Peyer's patch (tissue), 4 donors: ENCODE results near the gene SUMO4.

ENCODE experiments used
- POLR2A ChIP-seq, 2 donors: fragments of 450-650 bp; IDR thresholded peaks; one replicate each; pipeline ENCODE4 v1.5.1; 2017; ENCODE audit warnings: antibody characterized with exemption in 2 of 2, mild to moderate bottlenecking in 2 of 2, moderate library complexity in 2 of 2
- TF ChIP-seq, protein P1 (sequence below), 6 experiments: fragments of 450-650 bp in 4 of 6; fragments of 200-600 bp in 2 of 6; sonication (generic) in 1 of 6; IDR thresholded peaks; one replicate each; pipeline ENCODE4 v1.5.1; 2017 to 2019; ENCODE audit warnings: antibody characterized with exemption in 6 of 6, mild to moderate bottlenecking in 3 of 6, moderate library complexity in 1 of 6

DNA sequence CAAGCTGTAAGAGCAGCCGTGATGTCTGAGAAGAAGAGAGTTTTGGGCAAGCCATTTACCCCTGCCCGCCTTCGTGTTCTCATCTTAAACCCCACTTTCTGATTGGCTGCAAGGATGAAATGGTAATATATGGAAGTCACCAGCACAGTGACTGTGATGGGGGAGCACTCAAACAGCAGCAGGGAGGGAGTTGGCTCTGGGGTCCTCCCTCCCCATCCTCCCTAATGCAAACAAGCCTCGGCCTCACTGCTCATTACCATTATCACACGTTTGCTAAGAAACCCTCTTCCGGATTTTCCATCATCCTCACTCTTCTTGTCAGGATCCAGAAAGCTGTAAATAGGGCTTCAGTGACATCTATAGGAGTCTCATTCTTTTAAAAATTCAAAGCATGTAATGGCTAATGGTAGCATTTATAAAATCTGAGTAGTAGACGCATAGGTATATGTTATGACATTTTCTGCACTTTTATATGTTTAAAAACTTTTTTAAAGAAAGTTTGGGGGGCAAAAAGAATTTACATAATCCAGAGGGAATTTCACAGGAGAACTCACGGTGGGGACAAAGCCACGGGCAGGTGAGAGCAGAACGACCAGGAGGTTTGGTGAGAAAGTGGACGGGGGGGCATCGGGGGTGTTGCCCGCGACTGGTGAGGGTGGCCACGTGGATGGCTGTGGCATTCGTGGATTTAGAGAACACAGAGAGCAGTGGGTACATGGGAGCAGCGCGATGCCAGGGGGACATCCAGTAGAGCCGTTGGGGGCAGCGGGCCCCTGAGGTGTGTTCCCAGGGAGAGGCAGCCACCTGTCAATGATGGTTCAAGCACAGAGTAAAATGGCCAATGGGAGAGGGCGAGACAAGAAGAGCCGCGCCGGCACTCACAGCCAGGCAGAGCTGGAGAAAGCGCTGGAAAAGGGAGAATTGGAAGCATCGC lies 29.6 kb downstream of the SUMO4 start:
- TF ChIP-seq, protein P1, sequence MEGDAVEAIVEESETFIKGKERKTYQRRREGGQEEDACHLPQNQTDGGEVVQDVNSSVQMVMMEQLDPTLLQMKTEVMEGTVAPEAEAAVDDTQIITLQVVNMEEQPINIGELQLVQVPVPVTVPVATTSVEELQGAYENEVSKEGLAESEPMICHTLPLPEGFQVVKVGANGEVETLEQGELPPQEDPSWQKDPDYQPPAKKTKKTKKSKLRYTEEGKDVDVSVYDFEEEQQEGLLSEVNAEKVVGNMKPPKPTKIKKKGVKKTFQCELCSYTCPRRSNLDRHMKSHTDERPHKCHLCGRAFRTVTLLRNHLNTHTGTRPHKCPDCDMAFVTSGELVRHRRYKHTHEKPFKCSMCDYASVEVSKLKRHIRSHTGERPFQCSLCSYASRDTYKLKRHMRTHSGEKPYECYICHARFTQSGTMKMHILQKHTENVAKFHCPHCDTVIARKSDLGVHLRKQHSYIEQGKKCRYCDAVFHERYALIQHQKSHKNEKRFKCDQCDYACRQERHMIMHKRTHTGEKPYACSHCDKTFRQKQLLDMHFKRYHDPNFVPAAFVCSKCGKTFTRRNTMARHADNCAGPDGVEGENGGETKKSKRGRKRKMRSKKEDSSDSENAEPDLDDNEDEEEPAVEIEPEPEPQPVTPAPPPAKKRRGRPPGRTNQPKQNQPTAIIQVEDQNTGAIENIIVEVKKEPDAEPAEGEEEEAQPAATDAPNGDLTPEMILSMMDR (IDR thresholded peaks at IDR 0.05) = no peak
- TF ChIP-seq POLR2A (IDR thresholded peaks at IDR 0.05) = no peak
